ENCODE data around the gene CDC123.

GRCh38 chr10:12250181-12250580, 54.2 kb downstream of the CDC123 start:
- TF ChIP-seq YY1 (IDR thresholded peaks at IDR 0.05; ENCODE audit: insufficient read depth, insufficient read length) = no peak
- no peak for TF ChIP-seq ZNF274 (IDR thresholded peaks at IDR 0.05; ENCODE audit: low read depth, low read length)
- no peak for TF ChIP-seq SUZ12 (IDR thresholded peaks at IDR 0.05; ENCODE audit: extremely low read depth, insufficient read depth, insufficient read length)

Data from NT2/D1 (cell line).